Esophagus muscularis mucosa (tissue), 3 donors: Measurements from ENCODE around the gene MYRIP.

Experiments
- CTCF ChIP-seq, 3 experiments: fragments of 200-600 bp in 2 of 3; fragments of 450-650 bp in 1 of 3; sonication (generic) in 2 of 3; IDR thresholded peaks; one replicate each; pipeline ENCODE4 v1.5.1; 2017 to 2019; ENCODE audit warnings: antibody characterized with exemption in 3 of 3, mild to moderate bottlenecking in 2 of 3, moderate library complexity in 1 of 3
- POLR2AphosphoS5 ChIP-seq, 2 donors: sonication (generic); formaldehyde crosslinking; IDR thresholded peaks; one replicate each; pipeline ENCODE4 v1.6.1; 2017; ENCODE audit warnings: antibody characterized with exemption in 2 of 2

- TF ChIP-seq POLR2AphosphoS5 (IDR thresholded peaks at IDR 0.05) = no peak
- TF ChIP-seq CTCF (IDR thresholded peaks at IDR 0.05) = no peak
Observed at GRCh38 chr3:40307176-40307575, 497.8 kb downstream of the MYRIP start.
